ENCODE measurements around the gene UBN1.

UBN1 gene

DNA sequence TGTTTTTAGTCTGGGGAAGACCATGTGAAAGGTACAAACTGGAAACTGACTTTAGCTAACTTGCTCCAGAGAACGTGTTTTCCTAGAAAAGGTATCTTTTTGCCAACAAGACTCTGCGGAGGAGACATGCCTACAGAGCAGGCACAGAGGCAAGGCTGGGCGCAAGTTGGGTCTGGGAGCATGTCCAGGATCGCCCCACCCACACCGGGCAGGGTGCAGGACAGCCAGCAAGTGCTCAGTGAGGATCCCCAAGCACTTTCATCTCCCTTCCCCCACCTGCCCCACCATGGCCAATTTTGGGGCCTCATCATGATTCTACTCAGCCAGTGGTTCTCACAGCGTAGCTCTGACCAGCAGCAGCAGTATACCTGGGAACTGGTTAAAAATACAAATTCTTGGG lies 26.6 kb upstream of the UBN1 start (continued):
- TF ChIP-seq, protein P1, sequence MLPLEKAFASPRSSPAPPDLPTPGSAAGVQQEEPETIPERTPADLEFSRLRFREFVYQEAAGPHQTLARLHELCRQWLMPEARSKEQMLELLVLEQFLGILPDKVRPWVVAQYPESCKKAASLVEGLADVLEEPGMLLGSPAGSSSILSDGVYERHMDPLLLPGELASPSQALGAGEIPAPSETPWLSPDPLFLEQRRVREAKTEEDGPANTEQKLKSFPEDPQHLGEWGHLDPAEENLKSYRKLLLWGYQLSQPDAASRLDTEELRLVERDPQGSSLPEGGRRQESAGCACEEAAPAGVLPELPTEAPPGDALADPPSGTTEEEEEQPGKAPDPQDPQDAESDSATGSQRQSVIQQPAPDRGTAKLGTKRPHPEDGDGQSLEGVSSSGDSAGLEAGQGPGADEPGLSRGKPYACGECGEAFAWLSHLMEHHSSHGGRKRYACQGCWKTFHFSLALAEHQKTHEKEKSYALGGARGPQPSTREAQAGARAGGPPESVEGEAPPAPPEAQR (tag by site-specific recombination; IDR thresholded peaks at IDR 0.05): no peak
- TF ChIP-seq SP2 (tag by site-specific recombination; IDR thresholded peaks at IDR 0.05): no peak

DNA sequence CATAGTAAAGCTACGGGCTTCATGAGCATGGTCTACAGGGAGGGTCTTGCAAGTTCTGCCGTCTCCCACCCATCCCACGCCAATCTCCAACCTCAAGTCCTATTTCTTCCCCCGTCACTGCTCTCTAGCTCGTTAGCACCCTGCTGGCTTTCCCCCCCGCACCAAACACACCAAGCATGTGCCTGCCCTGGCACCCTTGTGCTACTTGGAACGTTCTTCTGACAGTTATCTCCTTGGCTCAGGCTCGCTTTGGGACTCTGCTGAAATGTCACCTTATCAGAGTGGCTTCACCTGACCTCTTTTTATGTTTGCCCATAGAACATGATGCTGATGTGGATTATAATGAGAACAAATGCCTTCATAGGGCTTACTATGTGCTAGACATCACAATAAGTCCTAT lies 22.1 kb upstream of the UBN1 start:
- H3K27ac ChIP-seq (ENCODE audit: extremely low read depth, low read depth, low read length): no peak overlapping the region
- CTCF ChIA-PET: no interaction called here
- TF ChIP-seq, protein P2, sequence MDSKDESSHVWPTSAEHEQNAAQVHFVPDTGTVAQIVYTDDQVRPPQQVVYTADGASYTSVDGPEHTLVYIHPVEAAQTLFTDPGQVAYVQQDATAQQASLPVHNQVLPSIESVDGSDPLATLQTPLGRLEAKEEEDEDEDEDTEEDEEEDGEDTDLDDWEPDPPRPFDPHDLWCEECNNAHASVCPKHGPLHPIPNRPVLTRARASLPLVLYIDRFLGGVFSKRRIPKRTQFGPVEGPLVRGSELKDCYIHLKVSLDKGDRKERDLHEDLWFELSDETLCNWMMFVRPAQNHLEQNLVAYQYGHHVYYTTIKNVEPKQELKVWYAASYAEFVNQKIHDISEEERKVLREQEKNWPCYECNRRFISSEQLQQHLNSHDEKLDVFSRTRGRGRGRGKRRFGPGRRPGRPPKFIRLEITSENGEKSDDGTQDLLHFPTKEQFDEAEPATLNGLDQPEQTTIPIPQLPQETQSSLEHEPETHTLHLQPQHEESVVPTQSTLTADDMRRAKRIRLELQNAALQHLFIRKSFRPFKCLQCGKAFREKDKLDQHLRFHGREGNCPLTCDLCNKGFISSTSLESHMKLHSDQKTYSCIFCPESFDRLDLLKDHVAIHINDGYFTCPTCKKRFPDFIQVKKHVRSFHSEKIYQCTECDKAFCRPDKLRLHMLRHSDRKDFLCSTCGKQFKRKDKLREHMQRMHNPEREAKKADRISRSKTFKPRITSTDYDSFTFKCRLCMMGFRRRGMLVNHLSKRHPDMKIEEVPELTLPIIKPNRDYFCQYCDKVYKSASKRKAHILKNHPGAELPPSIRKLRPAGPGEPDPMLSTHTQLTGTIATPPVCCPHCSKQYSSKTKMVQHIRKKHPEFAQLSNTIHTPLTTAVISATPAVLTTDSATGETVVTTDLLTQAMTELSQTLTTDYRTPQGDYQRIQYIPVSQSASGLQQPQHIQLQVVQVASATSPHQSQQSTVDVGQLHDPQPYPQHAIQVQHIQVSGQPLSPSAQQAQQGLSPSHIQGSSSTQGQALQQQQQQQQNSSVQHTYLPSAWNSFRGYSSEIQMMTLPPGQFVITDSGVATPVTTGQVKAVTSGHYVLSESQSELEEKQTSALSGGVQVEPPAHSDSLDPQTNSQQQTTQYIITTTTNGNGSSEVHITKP (tag by site-specific recombination; IDR thresholded peaks at IDR 0.05): no peak
- TF ChIP-seq, protein P3, sequence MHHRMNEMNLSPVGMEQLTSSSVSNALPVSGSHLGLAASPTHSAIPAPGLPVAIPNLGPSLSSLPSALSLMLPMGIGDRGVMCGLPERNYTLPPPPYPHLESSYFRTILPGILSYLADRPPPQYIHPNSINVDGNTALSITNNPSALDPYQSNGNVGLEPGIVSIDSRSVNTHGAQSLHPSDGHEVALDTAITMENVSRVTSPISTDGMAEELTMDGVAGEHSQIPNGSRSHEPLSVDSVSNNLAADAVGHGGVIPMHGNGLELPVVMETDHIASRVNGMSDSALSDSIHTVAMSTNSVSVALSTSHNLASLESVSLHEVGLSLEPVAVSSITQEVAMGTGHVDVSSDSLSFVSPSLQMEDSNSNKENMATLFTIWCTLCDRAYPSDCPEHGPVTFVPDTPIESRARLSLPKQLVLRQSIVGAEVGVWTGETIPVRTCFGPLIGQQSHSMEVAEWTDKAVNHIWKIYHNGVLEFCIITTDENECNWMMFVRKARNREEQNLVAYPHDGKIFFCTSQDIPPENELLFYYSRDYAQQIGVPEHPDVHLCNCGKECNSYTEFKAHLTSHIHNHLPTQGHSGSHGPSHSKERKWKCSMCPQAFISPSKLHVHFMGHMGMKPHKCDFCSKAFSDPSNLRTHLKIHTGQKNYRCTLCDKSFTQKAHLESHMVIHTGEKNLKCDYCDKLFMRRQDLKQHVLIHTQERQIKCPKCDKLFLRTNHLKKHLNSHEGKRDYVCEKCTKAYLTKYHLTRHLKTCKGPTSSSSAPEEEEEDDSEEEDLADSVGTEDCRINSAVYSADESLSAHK (tag by site-specific recombination; IDR thresholded peaks at IDR 0.05): no peak
- TF ChIP-seq WT1 (tag by site-specific recombination; IDR thresholded peaks at IDR 0.05) (no peak), ZNF214 (tag by site-specific recombination; IDR thresholded peaks at IDR 0.05; ENCODE audit: borderline replicate concordance) (no peak), ZNF155 (tag by site-specific recombination; IDR thresholded peaks at IDR 0.05) (no peak), ZNF10 (tag by site-specific recombination; IDR thresholded peaks at IDR 0.05) (no peak), YY1 (tag by site-specific recombination; IDR thresholded peaks at IDR 0.05) (no peak), ZNF341 (tag by site-specific recombination; IDR thresholded peaks at IDR 0.05; ENCODE audit: low read depth) (no peak), ZNF169 (tag by site-specific recombination; IDR thresholded peaks at IDR 0.05) (no peak), ZNF157 (tag by site-specific recombination; IDR thresholded peaks at IDR 0.05) (no peak), ZNF837 (tag by site-specific recombination; IDR thresholded peaks at IDR 0.05) (no peak), ZNF777 (tag by site-specific recombination; IDR thresholded peaks at IDR 0.05; ENCODE audit: borderline replicate concordance) (no peak), ZFP37 (tag by site-specific recombination; IDR thresholded peaks at IDR 0.05) (no peak)
- TF ChIP-seq, protein P4, sequence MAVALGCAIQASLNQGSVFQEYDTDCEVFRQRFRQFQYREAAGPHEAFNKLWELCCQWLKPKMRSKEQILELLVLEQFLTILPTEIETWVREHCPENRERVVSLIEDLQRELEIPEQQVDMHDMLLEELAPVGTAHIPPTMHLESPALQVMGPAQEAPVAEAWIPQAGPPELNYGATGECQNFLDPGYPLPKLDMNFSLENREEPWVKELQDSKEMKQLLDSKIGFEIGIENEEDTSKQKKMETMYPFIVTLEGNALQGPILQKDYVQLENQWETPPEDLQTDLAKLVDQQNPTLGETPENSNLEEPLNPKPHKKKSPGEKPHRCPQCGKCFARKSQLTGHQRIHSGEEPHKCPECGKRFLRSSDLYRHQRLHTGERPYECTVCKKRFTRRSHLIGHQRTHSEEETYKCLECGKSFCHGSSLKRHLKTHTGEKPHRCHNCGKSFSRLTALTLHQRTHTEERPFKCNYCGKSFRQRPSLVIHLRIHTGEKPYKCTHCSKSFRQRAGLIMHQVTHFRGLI (tag by site-specific recombination; IDR thresholded peaks at IDR 0.05): no peak
- TF ChIP-seq, protein P1 (tag by site-specific recombination; IDR thresholded peaks at IDR 0.05): no peak
- TF ChIP-seq, protein P5, sequence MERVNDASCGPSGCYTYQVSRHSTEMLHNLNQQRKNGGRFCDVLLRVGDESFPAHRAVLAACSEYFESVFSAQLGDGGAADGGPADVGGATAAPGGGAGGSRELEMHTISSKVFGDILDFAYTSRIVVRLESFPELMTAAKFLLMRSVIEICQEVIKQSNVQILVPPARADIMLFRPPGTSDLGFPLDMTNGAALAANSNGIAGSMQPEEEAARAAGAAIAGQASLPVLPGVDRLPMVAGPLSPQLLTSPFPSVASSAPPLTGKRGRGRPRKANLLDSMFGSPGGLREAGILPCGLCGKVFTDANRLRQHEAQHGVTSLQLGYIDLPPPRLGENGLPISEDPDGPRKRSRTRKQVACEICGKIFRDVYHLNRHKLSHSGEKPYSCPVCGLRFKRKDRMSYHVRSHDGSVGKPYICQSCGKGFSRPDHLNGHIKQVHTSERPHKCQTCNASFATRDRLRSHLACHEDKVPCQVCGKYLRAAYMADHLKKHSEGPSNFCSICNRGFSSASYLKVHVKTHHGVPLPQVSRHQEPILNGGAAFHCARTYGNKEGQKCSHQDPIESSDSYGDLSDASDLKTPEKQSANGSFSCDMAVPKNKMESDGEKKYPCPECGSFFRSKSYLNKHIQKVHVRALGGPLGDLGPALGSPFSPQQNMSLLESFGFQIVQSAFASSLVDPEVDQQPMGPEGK (tag by site-specific recombination; IDR thresholded peaks at IDR 0.05): no peak
- H3K4me3 ChIP-seq (ENCODE audit: low read depth, low read length): no peak overlapping the region
- POLR2A ChIA-PET: interaction anchor here (0.7 kb wide), 1 partner anchor 211 kb away, joined by 4 read pairs; no protein-coding TSS in a partner anchor
- H3K36me3 ChIP-seq (ENCODE audit: control insufficient read depth in 2 of 2, insufficient read depth in 1 of 2, low read length in 2 of 2): peaks cover 36 to 86% of the 10 kb centered on the region in 2 experiments
- H3K4me1 ChIP-seq (ENCODE audit: control insufficient read depth, insufficient read depth, low read length): no peaks in the 10 kb centered on the region
- H3K9me3 ChIP-seq (ENCODE audit: control insufficient read depth, insufficient read depth, low read depth, low read length): no peaks in the 10 kb centered on the region

Data from HEK293 (cell line).